ENCODE data around the gene DLG2.

DNA sequence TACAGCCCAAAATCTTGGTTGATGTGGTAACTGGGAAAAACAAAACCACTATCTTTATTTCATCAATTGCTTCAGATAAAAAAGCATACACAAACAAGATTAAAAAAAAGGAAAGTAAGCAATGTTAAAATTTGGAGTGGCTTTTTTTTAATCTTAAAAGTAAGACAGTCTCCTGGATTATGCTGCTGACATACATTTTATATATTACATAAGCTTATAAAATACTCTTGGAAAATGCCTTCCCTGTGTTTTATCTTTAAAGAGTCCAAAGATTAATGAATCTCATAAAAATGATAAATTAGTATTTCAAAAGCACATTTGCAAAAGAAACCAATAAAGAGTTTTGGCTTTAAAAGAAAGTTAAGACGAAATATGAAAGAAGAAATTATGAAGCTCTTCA lies 132.7 kb downstream of the DLG2 start:
- TF ChIP-seq, protein P1, sequence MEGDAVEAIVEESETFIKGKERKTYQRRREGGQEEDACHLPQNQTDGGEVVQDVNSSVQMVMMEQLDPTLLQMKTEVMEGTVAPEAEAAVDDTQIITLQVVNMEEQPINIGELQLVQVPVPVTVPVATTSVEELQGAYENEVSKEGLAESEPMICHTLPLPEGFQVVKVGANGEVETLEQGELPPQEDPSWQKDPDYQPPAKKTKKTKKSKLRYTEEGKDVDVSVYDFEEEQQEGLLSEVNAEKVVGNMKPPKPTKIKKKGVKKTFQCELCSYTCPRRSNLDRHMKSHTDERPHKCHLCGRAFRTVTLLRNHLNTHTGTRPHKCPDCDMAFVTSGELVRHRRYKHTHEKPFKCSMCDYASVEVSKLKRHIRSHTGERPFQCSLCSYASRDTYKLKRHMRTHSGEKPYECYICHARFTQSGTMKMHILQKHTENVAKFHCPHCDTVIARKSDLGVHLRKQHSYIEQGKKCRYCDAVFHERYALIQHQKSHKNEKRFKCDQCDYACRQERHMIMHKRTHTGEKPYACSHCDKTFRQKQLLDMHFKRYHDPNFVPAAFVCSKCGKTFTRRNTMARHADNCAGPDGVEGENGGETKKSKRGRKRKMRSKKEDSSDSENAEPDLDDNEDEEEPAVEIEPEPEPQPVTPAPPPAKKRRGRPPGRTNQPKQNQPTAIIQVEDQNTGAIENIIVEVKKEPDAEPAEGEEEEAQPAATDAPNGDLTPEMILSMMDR (IDR thresholded peaks at IDR 0.05; ENCODE audit: low read length) = no peak
- TF ChIP-seq EZH2phosphoT487 (IDR thresholded peaks at IDR 0.05; ENCODE audit: low read length) = no peak

Data from MM.1S (cell line).